ENCODE measurements around the gene TESPA1.
A peak's percentile ranks its signal among the peaks of the same experiment; 100 is the strongest.

Gene TESPA1

GRCh38 chr12:54983536-54984101 is 943 bp downstream of the TESPA1 start:
- DNase-seq, result peak in 2 of 6 experiments; percentile 33 to 35

GRCh38 chr12:54981796-54982195 is 2.8 kb downstream of the TESPA1 start:
- DNase-seq, result peak in 2 of 6 experiments; percentile 16 to 29

GRCh38 chr12:54980341-54980740 is 4.2 kb downstream of the TESPA1 start:
- peak in 5 of 6 experiments; percentile 6 to 31 (median 22) for DNase-seq

GRCh38 chr12:54977857-54978256 is 6.7 kb downstream of the TESPA1 start:
- DNase-seq, result peak in 3 of 6 experiments; percentile 20 to 30 (median 28)

DNA sequence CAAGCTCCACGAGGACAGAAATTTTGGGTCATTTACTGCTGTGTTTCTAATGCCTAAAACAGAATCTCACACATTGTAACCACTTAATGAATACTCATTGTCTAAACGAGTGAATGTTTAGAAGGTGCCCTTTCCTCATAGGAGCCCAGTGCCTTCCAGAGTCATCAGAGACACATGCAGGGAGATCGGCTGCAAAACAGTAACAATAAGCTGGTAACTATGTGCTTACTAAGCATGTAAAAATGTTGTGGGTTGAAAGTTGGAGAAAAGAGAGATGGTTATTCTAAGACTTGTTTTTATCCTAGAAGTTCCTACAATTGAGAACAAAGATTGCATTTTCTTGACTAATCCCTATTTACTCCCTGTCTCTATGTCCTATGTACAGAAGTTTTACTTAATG is 7.4 kb downstream of the TESPA1 start:
- DNase-seq, result no peak

DNA sequence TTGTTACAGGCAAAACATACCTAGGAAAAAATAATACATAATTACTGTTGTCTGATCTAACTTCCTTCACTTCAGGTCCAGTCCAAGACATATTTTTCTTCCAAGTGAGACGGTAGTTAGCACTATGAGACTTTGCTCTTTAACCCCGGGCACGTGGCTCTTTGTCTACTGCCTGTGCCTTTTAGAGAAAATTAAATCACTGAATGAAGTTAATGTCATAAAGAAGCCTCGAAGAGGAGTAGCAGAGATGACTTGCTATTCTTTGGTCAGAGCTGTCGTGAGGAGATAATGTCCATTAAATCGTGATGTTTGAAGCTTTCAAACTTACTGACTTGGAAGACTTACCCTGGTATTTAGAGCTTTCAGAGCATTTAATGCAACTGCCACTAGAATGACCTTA is 8.7 kb downstream of the TESPA1 start:
- DNase-seq, result no peak

- no peak for DNase-seq
Measured at GRCh38 chr12:54975272-54975671, 9.3 kb downstream of the TESPA1 start.

DNA sequence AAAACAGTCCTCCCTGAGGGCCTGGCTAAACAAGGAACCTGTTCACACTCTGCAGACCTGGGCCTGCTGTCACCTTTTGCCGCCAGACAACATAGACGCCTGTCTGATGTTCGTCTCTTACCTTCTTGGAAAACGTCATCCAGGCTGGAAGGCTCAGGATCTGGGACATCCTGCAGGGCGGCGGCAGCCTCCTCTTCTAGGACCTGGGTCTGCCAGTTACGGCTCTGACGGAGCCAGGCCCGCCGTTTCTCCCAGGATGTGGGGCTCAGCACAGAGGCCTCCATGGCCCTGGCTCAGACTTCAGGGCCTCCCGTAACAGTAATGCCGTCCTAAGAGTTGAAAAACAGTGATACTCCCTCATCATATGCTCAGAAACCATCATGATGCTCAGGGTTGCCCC is 10.3 kb downstream of the TESPA1 start:
- no peak for DNase-seq

DNA sequence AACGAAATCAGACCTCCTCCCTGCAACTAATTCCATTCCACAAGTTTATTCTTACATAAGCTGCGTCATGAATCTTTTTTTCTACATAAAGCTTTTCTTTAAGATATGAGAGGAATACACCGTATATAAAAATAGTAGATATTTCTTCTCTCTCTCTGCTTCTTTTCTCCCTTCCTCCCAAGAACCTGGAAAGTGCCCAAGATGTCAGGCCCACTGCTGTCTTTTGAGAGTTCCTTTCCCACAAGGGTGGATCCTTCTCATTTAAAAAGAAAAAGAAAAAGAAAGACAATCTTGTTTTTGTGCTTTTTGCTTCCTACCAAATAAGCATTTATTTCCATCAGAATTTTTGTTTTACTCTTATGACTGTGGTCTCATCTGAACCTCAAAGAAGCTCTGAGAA is 11.0 kb downstream of the TESPA1 start:
- no peak for DNase-seq

- DNase-seq, result no peak
Measured at GRCh38 chr12:54970741-54971140, 13.8 kb downstream of the TESPA1 start.

DNA sequence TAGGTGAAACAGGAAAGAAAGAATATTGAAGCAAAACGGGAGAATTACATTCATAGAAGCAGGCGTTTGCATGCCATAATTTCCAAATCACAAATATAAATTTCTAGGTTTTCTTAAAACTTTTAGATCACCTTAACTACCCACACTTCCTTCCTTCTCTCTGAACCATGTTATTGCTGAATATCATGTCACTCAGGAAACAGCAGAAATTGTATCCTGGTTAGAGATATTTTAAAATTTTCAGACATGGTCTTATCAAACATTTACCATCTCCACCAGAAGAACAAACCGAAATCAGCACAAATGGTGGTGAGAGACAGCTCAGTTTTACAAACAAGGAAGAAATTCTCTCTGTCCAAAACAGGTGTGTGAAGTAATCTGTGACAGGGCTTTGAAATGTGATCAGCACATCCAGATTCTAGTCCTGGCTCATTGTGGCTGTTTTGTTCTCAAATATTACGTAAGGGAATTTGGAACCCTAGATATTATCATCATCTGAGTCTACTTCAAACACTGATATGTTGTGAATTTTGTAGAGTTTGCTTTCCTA is 16.3 kb downstream of the TESPA1 start:
- DNase-seq, result peak in 3 of 6 experiments; percentile 57 to 66 (median 59)

GRCh38 chr12:54967461-54967860 is 17.1 kb downstream of the TESPA1 start:
- DNase-seq, result peak in 3 of 6 experiments; percentile 9 to 45 (median 44)

GRCh38 chr12:54961190-54961589 is 23.4 kb downstream of the TESPA1 start:
- DNase-seq, result no peak

- no peak for DNase-seq
Measured at GRCh38 chr12:54959291-54960018, 25.1 kb downstream of the TESPA1 start.

GRCh38 chr12:54958048-54958658 is 26.4 kb downstream of the TESPA1 start:
- DNase-seq, result peak in 5 of 6 experiments; percentile 18 to 65 (median 40)

DNA sequence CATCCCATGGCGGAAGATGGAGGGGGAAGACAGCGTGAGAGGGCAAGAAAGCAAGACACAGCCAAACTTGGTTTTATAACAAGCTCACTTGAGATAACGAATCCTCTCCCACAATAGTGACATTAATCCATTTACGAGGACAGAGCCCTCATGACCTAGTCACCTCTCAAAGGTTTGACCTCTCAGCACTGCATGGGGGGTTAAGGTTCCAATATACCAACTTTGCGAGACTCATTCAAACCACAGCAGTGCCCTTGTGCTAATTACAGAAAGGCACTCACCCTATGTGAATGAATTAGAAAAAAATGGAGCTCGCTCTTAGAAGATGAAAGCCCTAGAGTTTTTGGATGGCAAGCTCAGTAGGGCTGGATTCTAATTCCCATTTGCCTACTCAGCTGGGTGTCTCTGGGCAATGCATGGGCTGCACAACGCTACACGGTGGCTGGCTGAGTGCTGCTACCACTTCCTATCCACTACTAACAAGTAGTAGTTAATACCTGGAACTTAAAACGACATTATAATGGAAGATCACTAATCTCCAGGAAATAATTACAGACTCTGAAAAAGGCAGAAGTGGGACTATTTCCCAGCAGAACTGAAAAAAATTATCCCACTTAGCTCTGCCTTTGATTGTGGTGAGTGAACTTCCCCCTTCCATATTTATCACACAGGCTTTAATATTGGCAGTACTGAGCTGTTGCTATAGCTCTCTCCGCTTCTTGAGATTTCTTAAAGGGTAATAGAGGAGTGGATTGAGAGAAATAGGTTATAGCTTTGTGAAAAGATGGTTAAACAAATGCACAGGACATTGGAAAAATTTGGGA is 27.5 kb downstream of the TESPA1 start:
- DNase-seq, result no peak

DNA sequence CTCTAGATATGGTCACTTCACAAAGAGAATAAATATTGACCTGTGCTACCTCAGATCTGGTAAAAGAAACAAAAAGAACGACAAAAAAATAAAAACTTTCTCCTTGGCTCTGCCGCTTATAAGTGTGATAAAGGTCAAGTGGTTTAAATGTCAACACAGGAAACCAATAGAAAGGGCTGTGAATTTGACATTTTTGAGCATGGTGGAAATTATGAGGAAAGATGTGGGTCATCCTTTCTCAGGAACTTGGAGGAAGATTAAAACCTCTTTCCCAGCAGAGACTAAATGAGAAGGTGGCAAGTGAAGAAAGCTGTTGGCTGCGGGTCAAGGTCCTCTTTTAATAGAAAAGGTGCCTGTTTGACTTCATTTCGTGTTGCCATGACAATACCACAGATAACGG is 28.2 kb downstream of the TESPA1 start:
- no peak for DNase-seq

DNA sequence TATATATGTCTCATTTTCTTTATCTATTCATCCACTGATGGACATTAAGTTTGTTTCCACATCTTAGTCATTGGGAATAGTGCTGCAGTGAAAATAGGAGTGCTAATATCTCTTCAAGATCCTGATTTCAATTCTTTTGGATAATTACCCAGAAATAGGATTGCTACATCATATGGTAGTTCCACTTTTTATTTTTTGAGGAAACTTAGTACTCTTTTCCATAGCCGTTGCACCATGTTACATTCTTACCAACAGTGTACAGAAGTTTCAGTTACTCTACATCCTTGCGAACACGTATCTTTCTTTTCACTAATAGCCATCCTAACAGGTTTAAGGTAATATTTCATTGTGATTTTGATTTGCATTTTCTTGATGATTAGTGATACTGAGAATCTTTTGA is 29.8 kb downstream of the TESPA1 start:
- no peak for DNase-seq

- no peak for DNase-seq
Measured at GRCh38 chr12:54954228-54954627, 30.3 kb downstream of the TESPA1 start.

DNA sequence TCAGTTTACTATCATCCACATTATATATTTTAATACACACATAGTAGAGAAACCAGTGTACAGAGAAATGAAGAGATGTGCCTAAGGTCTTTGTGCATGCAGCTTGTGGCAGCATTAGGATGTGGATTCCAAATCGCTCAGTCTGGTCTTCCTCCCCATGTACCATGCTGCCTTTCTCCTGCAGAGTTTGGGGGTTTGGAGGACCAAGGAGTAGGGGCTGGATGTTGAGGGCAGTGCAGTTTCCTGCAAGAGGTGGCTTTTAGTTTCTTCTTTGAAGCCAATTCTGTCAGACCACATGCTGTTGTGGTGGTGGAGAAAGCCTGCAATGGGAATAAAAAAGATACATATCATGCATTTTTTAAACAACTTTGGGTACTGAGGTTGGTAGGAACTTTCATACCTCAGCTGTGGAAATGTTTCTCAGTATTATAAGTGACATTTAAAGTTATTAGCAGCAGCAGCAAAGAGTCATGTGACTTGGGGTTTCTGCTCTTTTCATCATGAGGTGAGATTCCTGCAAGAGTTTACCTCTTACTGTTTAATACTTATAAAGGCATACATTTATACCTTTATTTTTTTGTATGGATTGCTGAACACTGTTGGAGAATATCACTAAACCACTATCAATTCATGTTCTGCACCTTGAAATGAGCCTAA is 34.4 kb downstream of the TESPA1 start:
- DNase-seq, result no peak

DNA sequence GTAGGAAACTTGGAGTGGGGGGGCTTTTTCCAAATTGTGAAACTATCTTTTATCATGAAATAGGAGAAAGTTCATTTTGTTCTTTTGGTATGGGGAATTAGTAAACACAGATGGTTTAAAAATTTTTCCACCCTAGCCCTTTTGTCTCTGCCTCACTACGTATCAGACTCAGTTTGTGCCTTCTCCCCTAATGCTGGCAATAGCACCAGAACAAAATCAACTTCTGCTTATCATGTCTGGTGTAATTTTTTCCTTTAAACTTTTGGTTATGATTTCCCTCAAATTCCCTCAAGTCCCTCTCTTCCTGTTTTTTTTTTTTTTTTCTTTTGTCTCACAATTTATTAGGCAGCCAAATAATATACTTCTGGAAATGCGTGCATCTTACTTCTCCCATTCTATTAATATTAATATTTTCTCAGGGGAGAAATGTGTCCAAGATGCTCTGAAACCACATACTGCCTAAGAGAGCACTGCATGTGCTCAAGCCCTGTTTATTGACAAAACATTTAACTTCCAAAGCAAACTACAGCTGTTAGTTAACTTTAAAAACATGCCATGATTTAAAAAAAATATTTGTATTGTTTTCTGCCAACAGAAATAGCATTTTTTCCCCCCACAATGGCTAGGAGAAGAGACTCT is 35.4 kb downstream of the TESPA1 start:
- DNase-seq, result no peak

- DNase-seq, result no peak
Measured at GRCh38 chr12:54948171-54948570, 36.4 kb downstream of the TESPA1 start.

Data from stimulated activated naive CD4-positive, alpha-beta T cell (primary cell).